HepG2 (cell line): Measurements from ENCODE around the gene DAG1. TPM values are rescaled to one million over a fixed set of nuclear protein-coding genes. Genes with fewer than 3 reads are reported as not detected.

Experiments
- BATF2 ChIP-seq: sonication (generic); formaldehyde crosslinking; IDR thresholded peaks from 2 replicates; pipeline ENCODE4 v1.8.0; 2022; ENCODE audit warnings: mild to moderate bottlenecking, missing genetic modification reagents, moderate library complexity
- CCDC6 ChIP-seq: sonication (generic); formaldehyde crosslinking; IDR thresholded peaks from 2 replicates; pipeline ENCODE4 v1.8.1; 2022; ENCODE audit warnings: mild to moderate bottlenecking, missing genetic modification reagents, moderate library complexity
- DR1 ChIP-seq: sonication (generic); formaldehyde crosslinking; IDR thresholded peaks from 2 replicates; pipeline ENCODE4 v1.8.0; 2021; ENCODE audit warnings: mild to moderate bottlenecking, missing genetic modification reagents, inconsistent platforms
- FLYWCH1 ChIP-seq: sonication (generic); formaldehyde crosslinking; IDR thresholded peaks from 2 replicates; pipeline ENCODE4 v1.8.1; 2023; ENCODE audit warnings: mild to moderate bottlenecking, missing genetic modification reagents
- GTF2F1 ChIP-seq: fragments of 150-350 bp; IDR thresholded peaks from 2 replicates; pipeline ENCODE4 v1.6.1; 2014; ENCODE audit warnings: low read length
- MEIS1 ChIP-seq: sonication (generic); formaldehyde crosslinking; IDR thresholded peaks from 2 replicates; pipeline ENCODE4 v1.9.0; 2021; ENCODE audit warnings: mild to moderate bottlenecking, missing genetic modification reagents, moderate library complexity, borderline replicate concordance
- NFE2L1 ChIP-seq: sonication (generic); formaldehyde crosslinking; IDR thresholded peaks from 2 replicates; pipeline ENCODE4 v1.4.0; 2020; ENCODE audit warnings: missing genetic modification reagents, mild to moderate bottlenecking, borderline replicate concordance
- NKX3-1 ChIP-seq: sonication (generic); formaldehyde crosslinking; IDR thresholded peaks from 2 replicates; pipeline ENCODE4 v1.5.0; 2020; ENCODE audit warnings: missing genetic modification reagents
- SRSF1 ChIP-seq: fragments of 200-400 bp; formaldehyde crosslinking; optimal IDR thresholded peaks from 2 replicates; pipeline ENCODE3; 2017; ENCODE audit warnings: mild to moderate bottlenecking, low read depth, low read length, moderate library complexity
- ZBTB44 ChIP-seq: sonication (generic); formaldehyde crosslinking; IDR thresholded peaks from 2 replicates; pipeline ENCODE4 v1.4.0; 2020; ENCODE audit warnings: missing genetic modification reagents
- ZFP36 ChIP-seq: fragments of 150-350 bp; IDR thresholded peaks from 2 replicates; pipeline ENCODE4 v1.6.1; 2018; ENCODE audit warnings: borderline replicate concordance, low read length, low read depth; ENCODE audit not compliant: partially characterized antibody
- ZFP62 ChIP-seq: sonication (generic); formaldehyde crosslinking; IDR thresholded peaks from 2 replicates; pipeline ENCODE4 v1.4.0; 2020; ENCODE audit warnings: missing genetic modification reagents
- ZNF124 ChIP-seq: sonication (generic); formaldehyde crosslinking; IDR thresholded peaks from 2 replicates; pipeline ENCODE4 v1.4.0; 2020; ENCODE audit warnings: missing genetic modification reagents
- ZNF3 ChIP-seq: IDR thresholded peaks from 2 replicates; pipeline ENCODE4 v1.7.0; 2017; ENCODE audit warnings: inconsistent platforms
- ZNF496 ChIP-seq: sonication (generic); formaldehyde crosslinking; IDR thresholded peaks from 2 replicates; pipeline ENCODE4 v1.8.1; 2023; ENCODE audit warnings: mild to moderate bottlenecking, moderate library complexity, missing genetic modification reagents; ENCODE audit not compliant: insufficient replicate concordance
- ZNF569 ChIP-seq: sonication (generic); formaldehyde crosslinking; IDR thresholded peaks from 2 replicates; pipeline ENCODE4 v1.5.0; 2020; ENCODE audit warnings: mild to moderate bottlenecking, missing genetic modification reagents, moderate library complexity, borderline replicate concordance
- ZNF674 ChIP-seq: sonication (generic); formaldehyde crosslinking; IDR thresholded peaks from 2 replicates; pipeline ENCODE4 v1.5.0; 2020; ENCODE audit warnings: low read depth, mild to moderate bottlenecking, missing genetic modification reagents
- ZNF703 ChIP-seq: sonication (generic); formaldehyde crosslinking; IDR thresholded peaks from 2 replicates; pipeline ENCODE4 v1.5.1; 2020; ENCODE audit warnings: missing genetic modification reagents, mild to moderate bottlenecking, moderate library complexity, borderline replicate concordance
- ZNF772 ChIP-seq: sonication (generic); formaldehyde crosslinking; IDR thresholded peaks from 2 replicates; pipeline ENCODE4 v1.5.0; 2020; ENCODE audit warnings: mild to moderate bottlenecking, missing genetic modification reagents
- ZSCAN30 ChIP-seq: sonication (generic); formaldehyde crosslinking; IDR thresholded peaks from 2 replicates; pipeline ENCODE4 v1.5.0; 2020; ENCODE audit warnings: mild to moderate bottlenecking, missing genetic modification reagents
- polyA plus RNA-seq, 8 experiments: library from polyadenylated mRNA; depleted of rRNA in 3 of 8; stranded (reverse) in 7 of 8; unstranded in 1 of 8; fragments of >200 nt; fragmentation: Illumina TruSeq in 4 of 8; extraction: Trizol in 4 of 8; gene quantifications; 2 replicates each; pipeline versions ENCODE4 v1.2.1 to v1.2.3, GENCODE V29; 2011 to 2016; ENCODE audit warnings: low read depth in 4 of 8, missing spikeins in 1 of 8, mixed read lengths in 1 of 8; ENCODE audit not compliant: insufficient read depth in 1 of 8
- total RNA-seq, 5 experiments: library from RNA; depleted of rRNA; stranded (reverse); fragments of >200 nt; fragmentation: Illumina TruSeq; extraction: Trizol; gene quantifications; 2 replicates each; pipeline ENCODE4 v1.2.3, GENCODE V29; 2016; ENCODE audit warnings: low read depth in 1 of 5
- TF ChIP-seq, protein P1 (sequence below): IDR thresholded peaks from 2 replicates; pipeline ENCODE4 v1.6.1; 2016; ENCODE audit warnings: low read depth, control low read depth
- TF ChIP-seq, protein P2 (sequence below): sonication (generic); formaldehyde crosslinking; IDR thresholded peaks from 2 replicates; pipeline ENCODE4 v1.4.0; 2020; ENCODE audit warnings: low read depth, mild to moderate bottlenecking, missing genetic modification reagents
- TF ChIP-seq, protein P3 (sequence below): sonication (generic); formaldehyde crosslinking; IDR thresholded peaks from 2 replicates; pipeline ENCODE4 v1.4.0; 2020; ENCODE audit warnings: missing genetic modification reagents, borderline replicate concordance

The DAG1 gene
- total and polyA plus RNA-seq, 2 of the 13 experiments (the other 11 are each of a cell fraction or from before 2014, with no cell fraction given) = 47.3 to 50.4 TPM

DNA sequence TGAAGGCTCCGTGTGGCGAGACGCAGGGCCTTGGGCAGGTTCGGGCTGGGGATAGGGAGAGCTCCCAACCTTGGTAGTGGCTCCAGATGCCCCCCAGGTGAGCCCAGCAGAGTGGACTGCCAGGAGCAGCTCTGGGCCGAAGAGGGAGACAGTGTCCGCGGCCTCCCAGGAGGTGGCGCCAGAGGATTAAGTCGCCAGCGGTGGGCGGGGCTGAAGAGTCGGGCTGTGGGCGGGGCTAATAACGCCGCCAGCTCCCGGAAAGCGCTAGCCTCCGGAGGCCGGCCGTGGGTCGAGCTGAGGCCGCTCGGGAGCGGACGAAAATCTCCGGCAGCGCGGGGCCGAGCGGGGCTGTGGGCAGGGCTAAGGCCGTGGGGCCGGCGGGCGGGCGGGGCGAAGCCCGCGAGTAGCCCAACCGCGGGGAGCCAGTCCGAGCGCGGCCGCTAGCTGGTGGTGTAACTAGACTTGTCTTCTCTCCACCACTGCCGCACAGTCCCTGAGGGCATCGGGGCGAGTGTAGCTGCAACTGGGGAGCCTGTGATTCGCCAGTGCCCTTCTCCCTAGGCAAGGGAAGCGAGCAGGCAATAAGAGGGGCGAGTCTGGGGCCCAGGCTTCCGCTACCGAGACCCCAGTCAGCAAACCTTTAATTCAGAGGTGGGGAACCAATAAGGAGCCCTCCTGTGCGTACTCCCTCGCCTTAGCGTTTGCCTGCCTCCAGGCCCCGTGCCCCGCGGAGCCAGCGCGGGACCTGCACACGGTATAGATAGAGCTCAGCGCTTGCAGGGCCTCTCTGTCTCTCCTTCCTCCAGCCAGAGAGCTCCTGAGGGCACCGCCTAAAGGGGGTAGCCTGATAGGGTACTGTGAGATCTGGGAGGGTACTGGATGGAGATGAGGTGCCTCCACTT lies 69.8 kb downstream of the DAG1 start (continued):
- TF ChIP-seq ZNF124 (CRISPR knock-in tag) (0 out of 2 replicates have a peak, but pooled peaks have one; percentile 3), NFE2L1 (no peak), ZNF569 (CRISPR knock-in tag) (no peak), DR1 (no peak), ZNF674 (no peak), ZNF3 (CRISPR knock-in tag) (no peak), BATF2 (CRISPR knock-in tag) (no peak), CCDC6 (CRISPR knock-in tag) (no peak), GTF2F1 (no peak), MEIS1 (0 out of 2 replicates have a peak, but pooled peaks have one; percentile 16), FLYWCH1 (CRISPR knock-in tag) (no peak), ZFP62 (CRISPR knock-in tag) (no peak), SRSF1 (no peak), ZNF772 (CRISPR knock-in tag) (peak; percentile 53), ZBTB44 (CRISPR knock-in tag) (no peak), ZSCAN30 (CRISPR knock-in tag) (no peak), ZNF496 (CRISPR knock-in tag) (no peak), NKX3-1 (CRISPR knock-in tag) (no peak), ZFP36 (no peak), ZNF703 (CRISPR knock-in tag) (no peak)
- TF ChIP-seq, protein P1, sequence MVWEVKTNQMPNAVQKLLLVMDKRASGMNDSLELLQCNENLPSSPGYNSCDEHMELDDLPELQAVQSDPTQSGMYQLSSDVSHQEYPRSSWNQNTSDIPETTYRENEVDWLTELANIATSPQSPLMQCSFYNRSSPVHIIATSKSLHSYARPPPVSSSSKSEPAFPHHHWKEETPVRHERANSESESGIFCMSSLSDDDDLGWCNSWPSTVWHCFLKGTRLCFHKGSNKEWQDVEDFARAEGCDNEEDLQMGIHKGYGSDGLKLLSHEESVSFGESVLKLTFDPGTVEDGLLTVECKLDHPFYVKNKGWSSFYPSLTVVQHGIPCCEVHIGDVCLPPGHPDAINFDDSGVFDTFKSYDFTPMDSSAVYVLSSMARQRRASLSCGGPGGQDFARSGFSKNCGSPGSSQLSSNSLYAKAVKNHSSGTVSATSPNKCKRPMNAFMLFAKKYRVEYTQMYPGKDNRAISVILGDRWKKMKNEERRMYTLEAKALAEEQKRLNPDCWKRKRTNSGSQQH (CRISPR knock-in tag) = 0 out of 2 replicates have a peak, but pooled peaks have one; percentile 50
- TF ChIP-seq, protein P2, sequence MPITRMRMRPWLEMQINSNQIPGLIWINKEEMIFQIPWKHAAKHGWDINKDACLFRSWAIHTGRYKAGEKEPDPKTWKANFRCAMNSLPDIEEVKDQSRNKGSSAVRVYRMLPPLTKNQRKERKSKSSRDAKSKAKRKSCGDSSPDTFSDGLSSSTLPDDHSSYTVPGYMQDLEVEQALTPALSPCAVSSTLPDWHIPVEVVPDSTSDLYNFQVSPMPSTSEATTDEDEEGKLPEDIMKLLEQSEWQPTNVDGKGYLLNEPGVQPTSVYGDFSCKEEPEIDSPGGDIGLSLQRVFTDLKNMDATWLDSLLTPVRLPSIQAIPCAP (CRISPR knock-in tag) = no peak
- TF ChIP-seq, protein P3, sequence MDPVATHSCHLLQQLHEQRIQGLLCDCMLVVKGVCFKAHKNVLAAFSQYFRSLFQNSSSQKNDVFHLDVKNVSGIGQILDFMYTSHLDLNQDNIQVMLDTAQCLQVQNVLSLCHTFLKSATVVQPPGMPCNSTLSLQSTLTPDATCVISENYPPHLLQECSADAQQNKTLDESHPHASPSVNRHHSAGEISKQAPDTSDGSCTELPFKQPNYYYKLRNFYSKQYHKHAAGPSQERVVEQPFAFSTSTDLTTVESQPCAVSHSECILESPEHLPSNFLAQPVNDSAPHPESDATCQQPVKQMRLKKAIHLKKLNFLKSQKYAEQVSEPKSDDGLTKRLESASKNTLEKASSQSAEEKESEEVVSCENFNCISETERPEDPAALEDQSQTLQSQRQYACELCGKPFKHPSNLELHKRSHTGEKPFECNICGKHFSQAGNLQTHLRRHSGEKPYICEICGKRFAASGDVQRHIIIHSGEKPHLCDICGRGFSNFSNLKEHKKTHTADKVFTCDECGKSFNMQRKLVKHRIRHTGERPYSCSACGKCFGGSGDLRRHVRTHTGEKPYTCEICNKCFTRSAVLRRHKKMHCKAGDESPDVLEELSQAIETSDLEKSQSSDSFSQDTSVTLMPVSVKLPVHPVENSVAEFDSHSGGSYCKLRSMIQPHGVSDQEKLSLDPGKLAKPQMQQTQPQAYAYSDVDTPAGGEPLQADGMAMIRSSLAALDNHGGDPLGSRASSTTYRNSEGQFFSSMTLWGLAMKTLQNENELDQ (CRISPR knock-in tag) = no peak
